GM23248 (cell line): ENCODE measurements around the gene CCDC69. TPM values are rescaled to one million over a fixed set of nuclear protein-coding genes. Genes with fewer than 3 reads are reported as not detected.
"Not testable (repeated sequence)": the region's sequence is repeated elsewhere in the genome, so short reads cannot be mapped to it uniquely, and the experiment has no call there.

Experiments used
- DNase-seq: peaks from one replicate; pipeline ENCODE4 v3.0.0-alpha.2; 2015
- H2AFZ ChIP-seq: fragments of 200-600 bp; sonication (generic); 2 replicates; pipeline ENCODE4 v1.6.1; 2016; ENCODE audit warnings: antibody characterized with exemption
- H3F3A ChIP-seq: fragments of 200-600 bp; sonication (generic); 2 replicates; pipeline ENCODE4 v1.6.1; 2016; ENCODE audit warnings: mild to moderate bottlenecking, antibody characterized with exemption, mixed run types; ENCODE audit not compliant: insufficient read depth
- H3K27ac ChIP-seq: fragments of 200-600 bp; sonication (generic); 2 replicates; pipeline ENCODE4 v1.5.1; 2016; ENCODE audit warnings: mild to moderate bottlenecking
- H3K27me3 ChIP-seq: fragments of 200-600 bp; sonication (generic); replicated peaks from 2 replicates; pipeline ENCODE4 v1.6.1; 2016; ENCODE audit warnings: mild to moderate bottlenecking; ENCODE audit not compliant: insufficient read depth
- H3K36me3 ChIP-seq: fragments of 200-600 bp; sonication (generic); 2 replicates; pipeline ENCODE4 v1.6.1; 2016; ENCODE audit warnings: low read depth, mild to moderate bottlenecking
- H3K4me1 ChIP-seq: fragments of 200-600 bp; sonication (generic); 2 replicates; pipeline ENCODE4 v1.6.1; 2016; ENCODE audit warnings: mild to moderate bottlenecking; ENCODE audit not compliant: insufficient read depth
- H3K4me2 ChIP-seq: fragments of 200-600 bp; sonication (generic); one replicate; pipeline ENCODE4 v1.6.1; 2016; ENCODE audit warnings: mild to moderate bottlenecking; ENCODE audit not compliant: unreplicated experiment
- H3K4me3 ChIP-seq: fragments of 200-600 bp; sonication (generic); 2 replicates; pipeline ENCODE4 v1.5.1; 2016; ENCODE audit warnings: mild to moderate bottlenecking
- H3K79me2 ChIP-seq: fragments of 200-600 bp; sonication (generic); 2 replicates; pipeline ENCODE4 v1.6.1; 2016; ENCODE audit warnings: mild to moderate bottlenecking; ENCODE audit not compliant: insufficient read depth
- H3K9ac ChIP-seq: fragments of 200-600 bp; sonication (generic); 2 replicates; pipeline ENCODE4 v1.6.1; 2016; ENCODE audit warnings: mild to moderate bottlenecking
- H3K9me2 ChIP-seq: fragments of 200-600 bp; sonication (generic); 2 replicates; pipeline ENCODE4 v1.6.1; 2016; ENCODE audit warnings: mixed run types, mild to moderate bottlenecking, moderate library complexity; ENCODE audit not compliant: insufficient read depth
- H3K9me3 ChIP-seq: fragments of 200-600 bp; sonication (generic); one replicate; pipeline ENCODE4 v1.6.1; 2017; ENCODE audit warnings: low read depth
- H4K20me1 ChIP-seq: fragments of 200-600 bp; sonication (generic); 2 replicates; pipeline ENCODE4 v1.6.0; 2016; ENCODE audit not compliant: insufficient read depth
- EZH2 ChIP-seq: fragments of 200-600 bp; sonication (generic); IDR thresholded peaks from 2 replicates; pipeline ENCODE4 v1.6.1; 2018; ENCODE audit warnings: antibody characterized with exemption, mild to moderate bottlenecking; ENCODE audit not compliant: insufficient read depth, poor library complexity, severe bottlenecking
- EZH2phosphoT487 ChIP-seq: fragments of 200-600 bp; sonication (generic); IDR thresholded peaks from 2 replicates; pipeline ENCODE4 v1.6.1; 2018; ENCODE audit warnings: antibody characterized with exemption, moderate library complexity, mild to moderate bottlenecking, low read depth; ENCODE audit not compliant: insufficient read depth
- WGBS, 2 experiments: methylation state at CpG; one replicate each; pipeline ENCODE4 v1.1.6; 2015 to 2017; ENCODE audit warnings: low lambda C conversion rate in 2 of 2, low coverage in 1 of 2; ENCODE audit errors: missing lambda C conversion rate in 2 of 2; 5-methylcytosine and 5-hydroxymethylcytosine counted together
- in situ Hi-C: fragments of 300-500 bp; cut with MboI; formaldehyde crosslinking; loops from 2 replicates; pipeline ENCODE4 v1.15.0; 2020
- polyA plus RNA-seq: library from polyadenylated mRNA; unstranded; fragments of >200 nt; fragmentation: Nextera tagmentation; extraction: Ambion mirVana; gene quantifications from 2 replicates; pipeline ENCODE4 v1.2.1, GENCODE V29; 2016
- total RNA-seq: library from RNA; depleted of rRNA; stranded (reverse); fragments of >200 nt; shearing (Covaris generic); gene quantifications from 2 replicates; pipeline ENCODE4 v1.2.3, GENCODE V29; 2014

CCDC69 gene
- total and polyA plus RNA-seq, 2 experiments from 2014 or later: 0.54 to 0.56 TPM

GRCh38 chr5:151239237-151239861 is 15.5 kb upstream of the CCDC69 start:
- H3K36me3 ChIP-seq: no peaks in the 10 kb centered on the region
- H3K9me2 ChIP-seq: no peaks in the 10 kb centered on the region
- no peaks in the 10 kb centered on the region for H3F3A ChIP-seq
- H3K4me2 ChIP-seq: peak overlapping the region; percentile 38
- peak overlapping the region; percentile 32; the same call in 1 of the 2 replicates for H2AFZ ChIP-seq
- no peaks in the 10 kb centered on the region for H3K9me3 ChIP-seq
- in situ Hi-C loops: no loop called here
- no peaks in the 10 kb centered on the region for H3K79me2 ChIP-seq
- no peak overlapping the region for H3K27ac ChIP-seq
- H3K4me1 ChIP-seq: no peaks in the 10 kb centered on the region
- H3K9ac ChIP-seq: no peak overlapping the region
- WGBS, 2 experiments: 12 to 14% methylated on average over 17 of the region's 17 CpGs
- no peaks in the 10 kb centered on the region for H3K27me3 ChIP-seq
- TF ChIP-seq EZH2phosphoT487 (no peak), EZH2 (no peak)
- H4K20me1 ChIP-seq: no peaks in the 10 kb centered on the region
- peak; percentile 79 for DNase-seq
- H3K4me3 ChIP-seq: peak overlapping the region; percentile 33; the same call in 1 of the 2 replicates

GRCh38 chr5:151238303-151238741 is 14.4 kb upstream of the CCDC69 start:
- WGBS, 2 experiments: 63% methylated on average over 14 of the region's 14 CpGs

GRCh38 chr5:151237685-151238084 is 13.8 kb upstream of the CCDC69 start:
- Histone ChIP-seq H4K20me1 (no peaks in the 10 kb centered on the region), H3K4me3 (no peak overlapping the region), H3K79me2 (no peaks in the 10 kb centered on the region), H3K36me3 (no peaks in the 10 kb centered on the region), H3K9me3 (no peaks in the 10 kb centered on the region), H3K4me2 (no peak overlapping the region), H3K27ac (no peak overlapping the region), H3F3A (no peaks in the 10 kb centered on the region), H3K27me3 (no peaks in the 10 kb centered on the region), H2AFZ (no peak overlapping the region), H3K4me1 (no peaks in the 10 kb centered on the region), H3K9me2 (no peaks in the 10 kb centered on the region), H3K9ac (no peak overlapping the region)
- WGBS, 2 experiments: 91 to 92% methylated on average over 7 of the region's 7 CpGs
- TF ChIP-seq EZH2phosphoT487: no peak
- no peak for TF ChIP-seq EZH2
- in situ Hi-C loops: no loop called here
- no peak for DNase-seq

More at GRCh38 chr5:151238303-151238741, 14.4 kb upstream of the CCDC69 start:
- no peak overlapping the region for H3K4me3 ChIP-seq
- no peaks in the 10 kb centered on the region for H3K79me2 ChIP-seq
- H3K9ac ChIP-seq: no peak overlapping the region
- in situ Hi-C loops: no loop called here
- no peaks in the 10 kb centered on the region for H3K9me3 ChIP-seq
- no peak for TF ChIP-seq EZH2phosphoT487
- TF ChIP-seq EZH2: no peak
- H3F3A ChIP-seq: no peaks in the 10 kb centered on the region
- no peak overlapping the region for H2AFZ ChIP-seq
- H3K4me2 ChIP-seq: no peak overlapping the region
- no peaks in the 10 kb centered on the region for H3K9me2 ChIP-seq
- no peak for DNase-seq
- H3K4me1 ChIP-seq: no peaks in the 10 kb centered on the region
- H4K20me1 ChIP-seq: no peaks in the 10 kb centered on the region
- H3K27me3 ChIP-seq: no peaks in the 10 kb centered on the region
- H3K36me3 ChIP-seq: no peaks in the 10 kb centered on the region
- no peak overlapping the region for H3K27ac ChIP-seq

DNA sequence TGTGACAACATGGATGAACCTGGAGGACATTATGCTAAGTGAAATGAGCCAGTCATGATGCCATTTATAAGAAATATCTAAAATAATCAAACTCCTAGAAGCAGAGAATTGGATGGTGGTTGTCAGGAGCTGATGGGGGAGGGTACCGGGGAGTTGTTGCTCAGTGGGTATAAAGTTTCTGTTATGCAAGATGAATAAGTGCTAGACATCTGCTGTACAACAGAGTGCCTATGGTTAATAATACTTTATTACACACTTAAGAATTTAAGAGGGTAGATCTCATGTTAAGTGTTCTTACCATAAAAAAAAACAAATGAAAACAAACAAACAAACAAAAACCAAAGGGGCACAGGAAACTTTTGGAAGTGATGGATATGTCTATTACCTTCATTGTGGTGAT is 13.0 kb upstream of the CCDC69 start:
- no peak for TF ChIP-seq EZH2phosphoT487
- TF ChIP-seq EZH2: no peak
- no peaks in the 10 kb centered on the region for H3K9me2 ChIP-seq
- H3K27me3 ChIP-seq: 0 out of 2 replicates have a peak, but pooled peaks cover 6% of the 10 kb centered on the region
- H3K27ac ChIP-seq: no peak overlapping the region
- whole genome bisulfite sequencing, 2 experiments: 91 to 93% methylated on average over 1 of the region's 1 CpG
- no peaks in the 10 kb centered on the region for H3K79me2 ChIP-seq
- no peaks in the 10 kb centered on the region for H3K36me3 ChIP-seq
- no peak overlapping the region for H3K4me2 ChIP-seq
- no peak for DNase-seq
- H2AFZ ChIP-seq: no peak overlapping the region
- no peaks in the 10 kb centered on the region for H3K4me1 ChIP-seq
- H3K9ac ChIP-seq: no peak overlapping the region
- in situ Hi-C loops: no loop called here
- H4K20me1 ChIP-seq: no peaks in the 10 kb centered on the region
- no peaks in the 10 kb centered on the region for H3K9me3 ChIP-seq
- no peaks in the 10 kb centered on the region for H3F3A ChIP-seq
- no peak overlapping the region for H3K4me3 ChIP-seq

- H3K9me2 ChIP-seq, H2AFZ ChIP-seq, in situ Hi-C loops, H3K27me3 ChIP-seq, H3K9ac ChIP-seq, H3K79me2 ChIP-seq, H3K36me3 ChIP-seq, H3K9me3 ChIP-seq, H3K4me3 ChIP-seq, H3F3A ChIP-seq, DNase-seq, H3K4me1 ChIP-seq, H3K4me2 ChIP-seq, H3K27ac ChIP-seq, H4K20me1 ChIP-seq: not testable (repeated sequence)
- 81 to 85% methylated on average over 6 of the region's 6 CpGs for WGBS, 2 experiments
Measured at GRCh38 chr5:151235239-151235571, 11.3 kb upstream of the CCDC69 start.
